Neuron (in vitro differentiated cells): Measurements from ENCODE around the gene FAM9C.
"Not testable (repeated sequence)": the region's sequence is repeated elsewhere in the genome, so short reads cannot be mapped to it uniquely, and the experiment has no call there.

ENCODE experiments used
- H2AFZ ChIP-seq: one replicate; pipeline ENCODE4 v1.6.1; 2013; ENCODE audit warnings: low read depth, mild to moderate bottlenecking, inconsistent platforms, low read length, moderate library complexity
- H3K27me3 ChIP-seq: one replicate; pipeline ENCODE4 v1.6.1; 2013; ENCODE audit warnings: low read length; ENCODE audit not compliant: insufficient read depth
- H3K36me3 ChIP-seq: one replicate; pipeline ENCODE4 v1.6.1; 2013; ENCODE audit warnings: low read length; ENCODE audit not compliant: insufficient read depth
- H3K4me1 ChIP-seq: one replicate; pipeline ENCODE4 v1.6.1; 2013; ENCODE audit warnings: low read length; ENCODE audit not compliant: insufficient read depth
- H3K4me3 ChIP-seq: 2 replicates; pipeline ENCODE4 v1.5.1; 2013; ENCODE audit warnings: mild to moderate bottlenecking, low read length, moderate library complexity
- H3K9me3 ChIP-seq: one replicate; pipeline ENCODE4 v1.6.1; 2013; ENCODE audit warnings: low read length

The FAM9C gene

DNA sequence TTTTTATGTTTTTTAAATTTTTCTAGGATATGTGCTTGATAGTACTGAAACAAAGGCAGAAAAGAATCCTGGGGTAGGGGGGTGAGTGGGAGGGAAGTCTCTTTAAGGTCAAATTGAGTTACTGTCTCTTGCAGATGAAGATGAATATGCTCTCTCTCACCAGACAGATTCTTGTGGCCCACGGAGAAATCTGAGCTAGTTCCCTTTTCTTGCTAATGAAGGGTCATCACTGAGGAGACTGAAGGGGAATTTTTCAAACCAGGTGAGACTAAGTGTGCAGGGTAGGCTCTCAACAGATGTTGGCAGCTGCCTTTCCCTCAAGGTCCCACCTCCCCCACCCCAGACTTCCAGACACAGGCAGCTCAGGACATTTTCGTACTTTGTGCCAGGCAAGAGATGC is 21.5 kb downstream of the FAM9C start:
- Histone ChIP-seq H3K4me1 (peaks cover 8% of the 10 kb centered on the region), H3K36me3 (no peaks in the 10 kb centered on the region), H3K27me3 (no peaks in the 10 kb centered on the region), H3K9me3 (no peaks in the 10 kb centered on the region), H2AFZ (no peak overlapping the region), H3K4me3 (no peak overlapping the region)

DNA sequence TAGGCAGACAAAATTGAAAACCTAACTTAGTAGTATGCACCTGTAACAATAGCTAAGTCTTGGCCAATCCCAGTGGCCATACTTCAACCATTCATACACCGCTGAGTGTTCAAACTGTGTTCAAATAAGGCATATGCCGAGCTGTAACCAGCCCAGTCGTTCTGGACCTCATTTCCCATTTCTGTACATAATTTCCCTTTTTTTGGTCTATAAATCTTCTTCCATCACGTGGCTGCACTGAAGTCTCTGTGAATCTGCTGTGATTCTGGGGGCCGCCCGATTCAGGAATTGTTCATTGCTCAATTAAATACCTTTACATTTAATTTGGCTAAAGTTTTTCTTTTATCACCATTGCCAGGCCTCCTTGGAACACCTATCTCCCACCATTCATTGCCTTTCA is 27.7 kb downstream of the FAM9C start:
- not testable (repeated sequence) for H3K4me1 ChIP-seq, H3K27me3 ChIP-seq, H3K4me3 ChIP-seq, H3K9me3 ChIP-seq, H3K36me3 ChIP-seq, H2AFZ ChIP-seq

DNA sequence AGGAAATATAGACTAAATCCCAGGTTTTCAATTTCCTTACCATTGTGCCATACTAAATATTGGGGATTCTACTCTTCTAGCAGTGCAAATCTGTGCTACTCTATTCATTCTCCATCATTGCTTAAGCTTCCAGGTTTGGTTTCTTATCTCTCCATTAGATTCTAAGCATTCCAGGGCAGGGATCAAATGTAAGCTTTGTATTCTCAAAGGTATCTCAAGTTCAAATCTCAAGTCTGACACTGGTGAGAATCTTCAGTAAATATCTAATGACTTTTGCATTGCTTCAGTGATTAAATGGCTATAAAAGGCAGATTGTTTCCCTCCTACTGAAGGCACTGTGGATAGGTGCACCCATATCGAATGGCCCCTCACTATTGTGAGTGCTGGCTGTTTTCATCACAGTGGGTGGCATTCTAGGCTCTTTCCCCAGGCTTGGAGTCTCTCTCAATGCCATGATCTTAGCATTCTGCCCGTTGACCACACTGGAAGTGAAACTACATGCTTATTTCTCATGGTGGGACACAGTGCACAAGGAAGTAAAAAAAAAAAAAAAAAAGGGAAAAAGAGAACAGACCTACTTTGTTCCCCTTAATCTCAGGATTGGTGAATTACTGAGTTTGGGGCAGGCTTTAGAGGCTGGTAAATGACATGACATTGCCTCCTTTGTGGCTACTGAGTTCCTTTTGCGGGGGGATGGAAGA is 28.7 kb downstream of the FAM9C start:
- H3K36me3 ChIP-seq: no peaks in the 10 kb centered on the region
- no peak overlapping the region for H3K4me3 ChIP-seq
- H3K9me3 ChIP-seq: no peaks in the 10 kb centered on the region
- H2AFZ ChIP-seq: no peak overlapping the region
- H3K27me3 ChIP-seq: no peaks in the 10 kb centered on the region
- no peaks in the 10 kb centered on the region for H3K4me1 ChIP-seq

DNA sequence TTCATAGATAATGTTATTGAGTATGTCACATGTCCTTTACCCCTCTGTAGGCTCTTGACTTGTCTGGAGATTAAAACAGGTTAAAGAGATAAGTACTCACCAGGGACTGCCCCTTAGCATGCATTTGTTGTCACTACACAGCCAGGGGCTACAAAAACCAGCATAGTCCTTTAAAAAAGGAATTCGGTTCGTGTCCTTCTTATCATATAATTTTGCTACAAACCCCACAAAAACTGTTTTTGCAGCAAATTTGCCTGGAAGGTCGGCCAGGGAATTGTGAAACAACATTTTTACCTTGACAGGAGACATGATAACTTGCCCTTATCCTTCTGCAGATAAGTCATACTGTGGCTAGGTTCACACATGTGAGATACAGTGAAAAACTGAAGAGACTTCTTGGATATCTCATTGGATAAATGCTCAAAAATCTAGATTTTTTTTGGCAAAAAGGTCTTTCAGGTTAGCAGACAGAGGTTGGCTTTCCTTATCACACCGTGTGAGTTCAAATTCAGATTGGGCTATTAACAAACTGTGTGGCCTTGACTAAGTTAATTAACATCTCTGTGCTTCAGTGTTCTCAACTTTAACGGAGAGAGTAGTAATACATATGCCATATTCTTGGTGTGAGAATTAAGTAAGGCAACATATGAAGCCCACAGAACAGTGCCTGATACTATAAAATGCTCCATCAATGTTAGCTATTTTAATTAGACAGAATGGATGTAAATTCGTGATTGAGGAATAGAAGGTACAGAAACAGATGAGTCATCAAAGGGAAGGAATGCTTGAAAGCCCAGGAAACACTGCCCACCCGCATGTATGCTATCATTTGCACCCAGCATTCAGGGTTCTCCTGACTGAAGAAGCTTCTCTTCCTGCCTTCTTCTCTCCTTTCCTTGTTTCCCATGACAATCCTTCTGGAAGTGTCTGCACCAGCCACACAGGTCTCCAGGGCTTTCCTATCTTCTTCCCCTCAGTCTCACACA is 30.0 kb downstream of the FAM9C start:
- H3K36me3 ChIP-seq: no peaks in the 10 kb centered on the region
- no peaks in the 10 kb centered on the region for H3K4me1 ChIP-seq
- no peak overlapping the region for H2AFZ ChIP-seq
- no peaks in the 10 kb centered on the region for H3K27me3 ChIP-seq
- H3K4me3 ChIP-seq: no peak overlapping the region
- no peaks in the 10 kb centered on the region for H3K9me3 ChIP-seq

DNA sequence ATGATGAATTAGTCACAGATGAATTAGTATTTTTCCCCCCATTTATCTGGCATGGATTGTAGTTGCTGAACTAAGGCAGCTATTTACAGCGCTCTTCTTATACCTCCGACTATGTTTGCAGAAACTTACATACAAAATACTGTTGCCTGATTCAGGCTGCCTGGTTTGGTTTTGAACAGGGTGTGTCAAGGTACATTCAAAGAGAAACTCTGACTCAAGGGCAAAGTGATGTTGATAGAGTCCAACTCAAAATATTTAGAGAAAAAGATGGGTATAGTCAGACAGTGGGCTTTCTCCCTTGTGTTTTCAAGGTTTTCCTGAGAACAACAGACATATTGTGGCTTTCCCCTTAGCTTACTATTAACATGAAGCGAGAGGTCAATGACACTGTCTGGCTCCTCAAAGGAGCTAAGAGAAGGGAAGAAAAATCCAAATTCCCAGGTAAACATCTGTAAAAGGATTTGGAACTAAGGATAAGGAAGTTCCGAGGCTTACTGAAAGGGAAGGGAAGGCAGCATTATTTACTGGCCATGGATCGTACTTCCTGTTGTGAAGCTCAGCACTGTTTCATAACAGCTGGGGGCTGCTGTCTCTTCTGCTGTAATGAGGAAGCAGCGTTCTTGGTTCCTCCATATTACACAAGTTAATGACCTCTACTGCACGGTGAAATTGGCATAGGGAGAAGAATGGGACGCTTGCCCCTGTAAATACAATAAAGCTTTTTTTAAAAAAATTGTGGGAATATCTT is 30.9 kb downstream of the FAM9C start:
- Histone ChIP-seq H3K9me3 (no peaks in the 10 kb centered on the region), H3K36me3 (no peaks in the 10 kb centered on the region), H3K4me1 (no peaks in the 10 kb centered on the region), H3K27me3 (no peaks in the 10 kb centered on the region), H2AFZ (no peak overlapping the region), H3K4me3 (no peak overlapping the region)

DNA sequence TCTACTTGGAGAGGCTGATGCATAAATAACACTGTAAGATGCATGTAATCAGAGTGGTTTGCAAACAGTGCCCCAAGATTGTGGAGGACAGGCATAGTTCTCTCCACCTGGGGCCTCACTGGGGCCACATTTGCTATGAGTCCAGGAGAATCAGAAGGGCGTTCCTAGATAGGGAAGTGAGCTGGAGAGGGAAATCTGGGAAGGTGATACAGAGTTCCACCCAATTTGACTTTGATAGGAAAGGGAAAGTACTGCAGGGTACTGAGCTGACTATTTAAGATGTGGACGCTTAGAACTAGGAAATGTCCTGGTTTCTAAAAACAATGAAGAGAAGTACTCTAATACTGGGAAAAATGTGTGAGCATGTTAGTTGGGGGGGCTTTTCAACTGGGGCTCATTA is 33.9 kb downstream of the FAM9C start:
- H3K36me3 ChIP-seq: no peaks in the 10 kb centered on the region
- peaks cover 6% of the 10 kb centered on the region for H3K4me1 ChIP-seq
- no peaks in the 10 kb centered on the region for H3K9me3 ChIP-seq
- no peak overlapping the region for H3K4me3 ChIP-seq
- H2AFZ ChIP-seq: no peak overlapping the region
- H3K27me3 ChIP-seq: no peaks in the 10 kb centered on the region

DNA sequence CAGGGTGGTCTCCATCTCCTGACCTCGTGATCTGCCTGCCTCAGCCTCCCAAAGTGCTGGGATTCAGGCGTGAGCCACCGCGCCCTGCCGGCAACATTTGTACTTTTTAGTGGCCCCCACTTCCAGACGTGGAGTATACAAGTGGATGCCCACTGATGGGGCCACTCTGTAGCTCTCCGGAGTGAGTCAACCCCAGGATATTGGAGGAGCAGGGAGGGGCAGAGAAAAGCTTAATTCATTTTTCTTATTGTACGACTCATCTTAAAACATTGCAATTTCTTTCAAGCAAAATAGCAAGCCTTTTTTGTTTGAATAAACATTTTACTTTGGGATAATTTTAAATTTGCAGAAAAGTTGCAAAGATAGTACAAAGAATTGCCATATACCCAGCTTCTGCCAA is 34.6 kb downstream of the FAM9C start:
- no peaks in the 10 kb centered on the region for H3K9me3 ChIP-seq
- H3K4me3 ChIP-seq: no peak overlapping the region
- no peak overlapping the region for H2AFZ ChIP-seq
- peaks cover 6% of the 10 kb centered on the region for H3K4me1 ChIP-seq
- H3K27me3 ChIP-seq: no peaks in the 10 kb centered on the region
- no peaks in the 10 kb centered on the region for H3K36me3 ChIP-seq

DNA sequence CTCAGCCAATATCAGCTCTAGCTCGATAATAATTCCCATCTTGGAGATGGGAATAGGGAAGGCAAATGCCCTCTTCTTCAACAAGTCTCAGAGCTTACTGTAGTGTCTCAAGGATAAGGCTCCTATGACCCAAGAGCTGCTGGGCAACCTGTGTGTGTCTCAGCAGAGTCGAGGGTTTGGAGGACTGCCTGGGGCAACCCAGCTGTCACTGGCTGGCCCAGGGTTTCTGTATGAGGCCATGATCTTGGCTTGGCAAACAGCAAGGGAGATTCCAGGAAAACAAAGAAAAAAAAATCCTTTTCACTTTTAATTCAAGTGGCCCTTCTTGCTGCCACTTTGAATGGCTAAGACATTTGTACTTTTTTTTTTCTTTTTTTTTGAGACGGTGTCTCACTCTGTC is 35.1 kb downstream of the FAM9C start:
- Histone ChIP-seq H3K4me3 (no peak overlapping the region), H3K27me3 (no peaks in the 10 kb centered on the region)

DNA sequence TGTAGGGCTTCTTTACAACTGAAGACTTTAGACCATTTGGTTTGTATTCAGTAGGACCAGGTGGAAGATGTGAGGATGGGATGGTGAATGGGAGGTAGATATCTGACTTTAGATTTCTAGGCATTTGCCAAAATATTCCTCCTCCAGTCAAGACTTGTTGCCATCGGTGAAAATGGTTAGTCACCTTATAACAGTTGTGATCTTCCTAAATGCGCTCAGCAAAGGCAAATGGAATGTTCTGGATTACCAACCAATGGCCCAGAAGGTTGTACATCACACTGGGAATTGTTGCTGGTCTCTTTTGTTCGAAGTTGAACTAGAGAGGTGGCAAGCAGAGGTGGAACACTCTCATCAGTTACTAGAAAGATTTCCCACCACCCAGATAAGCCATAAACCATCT is 35.6 kb downstream of the FAM9C start:
- H3K27me3 ChIP-seq: no peaks in the 10 kb centered on the region
- H3K4me1 ChIP-seq: peaks cover 6% of the 10 kb centered on the region
- H3K9me3 ChIP-seq: no peaks in the 10 kb centered on the region
- no peaks in the 10 kb centered on the region for H3K36me3 ChIP-seq
- H2AFZ ChIP-seq: no peak overlapping the region
- H3K4me3 ChIP-seq: no peak overlapping the region

More for the DNA sequence above, 35.1 kb downstream of the FAM9C start:
- Histone ChIP-seq H3K36me3 (no peaks in the 10 kb centered on the region), H3K4me1 (peaks cover 6% of the 10 kb centered on the region), H2AFZ (no peak overlapping the region), H3K9me3 (no peaks in the 10 kb centered on the region)

DNA sequence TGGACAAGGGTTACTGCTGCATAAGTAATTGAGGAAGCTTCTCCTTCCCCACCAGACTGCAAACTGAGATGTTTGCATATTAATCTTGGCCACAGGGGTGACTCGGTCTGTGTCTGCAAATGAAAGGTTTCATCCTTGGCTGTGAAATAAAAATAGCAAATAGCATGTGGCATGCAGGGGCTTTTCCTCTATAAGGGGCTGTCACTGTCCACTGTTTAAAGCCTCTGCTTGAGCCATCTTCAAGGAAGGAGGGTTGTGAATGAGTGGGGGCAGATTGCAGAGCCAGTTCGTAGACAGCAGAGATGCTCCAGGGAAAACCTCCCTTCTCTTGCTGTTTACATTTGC is 36.3 kb downstream of the FAM9C start:
- Histone ChIP-seq H2AFZ (no peak overlapping the region), H3K9me3 (no peaks in the 10 kb centered on the region), H3K36me3 (no peaks in the 10 kb centered on the region), H3K4me1 (peaks cover 6% of the 10 kb centered on the region), H3K27me3 (no peaks in the 10 kb centered on the region), H3K4me3 (no peak overlapping the region)

DNA sequence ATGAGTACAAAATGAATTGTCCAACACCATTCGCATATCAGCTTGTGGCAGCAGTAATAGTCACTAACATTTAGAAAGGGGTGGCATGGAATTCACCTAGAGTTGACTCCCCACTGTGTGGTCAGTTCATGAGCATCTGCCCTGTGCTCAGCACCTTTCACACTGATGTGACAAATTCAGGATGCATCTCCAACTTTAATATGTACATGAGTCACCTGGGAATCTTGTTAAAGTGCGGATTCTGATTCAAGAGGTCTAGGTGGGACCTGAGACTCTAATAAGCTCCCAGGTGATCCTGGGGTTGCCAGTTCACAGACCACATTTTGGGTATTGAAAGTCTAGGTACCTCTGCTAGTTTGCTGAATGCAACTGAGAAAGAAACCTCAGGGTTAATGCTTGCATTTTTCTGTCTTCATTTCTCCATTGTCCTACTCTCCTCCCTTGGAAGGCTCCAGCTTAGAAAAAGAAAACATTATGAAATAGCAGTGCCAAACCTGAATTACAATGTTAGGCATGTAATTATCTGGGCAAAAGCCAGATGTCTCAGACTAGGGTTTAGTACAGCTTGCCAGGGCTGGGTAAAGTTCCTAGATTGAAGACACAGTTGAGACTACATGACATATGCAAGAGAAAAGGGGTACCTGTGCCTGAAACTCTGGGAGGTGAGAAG is 36.8 kb downstream of the FAM9C start:
- Histone ChIP-seq H2AFZ (no peak overlapping the region), H3K27me3 (no peaks in the 10 kb centered on the region), H3K36me3 (no peaks in the 10 kb centered on the region), H3K4me3 (no peak overlapping the region), H3K9me3 (no peaks in the 10 kb centered on the region), H3K4me1 (peaks cover 6% of the 10 kb centered on the region)

DNA sequence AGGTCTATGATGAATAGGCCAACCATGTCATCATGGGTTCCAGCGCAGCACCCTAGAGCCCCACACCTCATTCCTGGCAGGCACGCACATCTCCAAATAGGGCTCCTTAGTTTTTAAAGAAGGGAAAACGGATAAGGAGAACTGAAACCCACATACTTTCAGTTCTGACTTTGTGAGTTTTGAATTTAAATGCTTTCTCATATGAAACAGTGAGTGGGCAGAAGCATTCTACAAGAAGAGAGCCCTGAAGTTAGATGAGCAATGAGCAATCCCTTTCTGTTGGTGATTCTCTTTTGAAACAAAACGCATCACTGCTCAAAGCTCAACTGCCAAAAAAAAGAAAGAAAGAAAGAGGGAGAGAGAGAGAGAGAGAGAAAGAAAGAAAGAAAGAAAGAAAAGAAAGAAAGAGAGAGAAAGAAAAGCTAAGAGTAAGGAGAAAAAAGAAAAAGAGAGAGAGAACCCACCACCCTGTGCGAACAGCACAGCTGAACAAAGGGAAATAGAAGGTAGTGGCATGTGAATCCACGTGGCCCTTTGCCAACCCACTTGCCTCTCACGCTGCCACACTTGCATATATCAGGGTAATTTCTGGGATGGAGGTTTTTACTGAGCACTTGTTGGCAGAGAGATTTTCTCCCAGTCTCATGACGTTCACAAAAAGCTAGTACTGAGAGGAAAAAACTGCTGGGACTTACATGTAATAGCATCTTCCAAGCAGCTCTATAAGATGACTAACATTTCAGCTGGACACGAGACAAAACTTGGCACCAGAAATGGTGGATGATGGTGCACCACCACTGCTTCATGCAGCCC is 38.6 kb downstream of the FAM9C start:
- Histone ChIP-seq H3K27me3 (no peaks in the 10 kb centered on the region), H3K36me3 (no peaks in the 10 kb centered on the region), H3K9me3 (no peaks in the 10 kb centered on the region), H3K4me1 (peaks cover 6% of the 10 kb centered on the region), H2AFZ (no peak overlapping the region), H3K4me3 (no peak overlapping the region)
